GM03348 (cell line): ENCODE results near the gene CACNG1.
"Not testable (repeated sequence)": the region's sequence is repeated elsewhere in the genome, so short reads cannot be mapped to it uniquely, and the experiment has no call there.

Experiments
- DNase-seq: peaks from one replicate; pipeline ENCODE4 v3.0.0; 2012; ENCODE audit warnings: low spot score

Gene CACNG1

GRCh38 chr17:67080804-67081203 lies 36.5 kb downstream of the CACNG1 start:
- DNase-seq: no peak

DNA sequence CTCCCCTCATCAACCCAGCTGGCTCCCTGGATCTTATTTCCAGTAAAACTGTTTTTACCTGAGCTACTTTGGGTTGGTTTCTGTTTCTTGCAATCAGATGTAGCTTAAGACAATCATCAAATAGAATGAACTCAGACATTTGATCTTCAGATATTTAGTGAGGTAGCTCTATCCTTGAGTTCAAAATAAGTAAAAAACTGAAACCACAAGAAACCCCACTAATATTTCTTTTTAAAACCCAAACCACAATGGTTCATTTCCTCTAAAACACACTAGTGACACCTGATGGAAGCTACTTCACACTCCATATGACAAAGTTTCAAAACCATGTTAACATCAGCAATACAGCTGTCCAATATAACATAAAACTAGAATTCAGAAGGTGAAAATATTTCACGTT lies 37.8 kb downstream of the CACNG1 start:
- no peak for DNase-seq

DNA sequence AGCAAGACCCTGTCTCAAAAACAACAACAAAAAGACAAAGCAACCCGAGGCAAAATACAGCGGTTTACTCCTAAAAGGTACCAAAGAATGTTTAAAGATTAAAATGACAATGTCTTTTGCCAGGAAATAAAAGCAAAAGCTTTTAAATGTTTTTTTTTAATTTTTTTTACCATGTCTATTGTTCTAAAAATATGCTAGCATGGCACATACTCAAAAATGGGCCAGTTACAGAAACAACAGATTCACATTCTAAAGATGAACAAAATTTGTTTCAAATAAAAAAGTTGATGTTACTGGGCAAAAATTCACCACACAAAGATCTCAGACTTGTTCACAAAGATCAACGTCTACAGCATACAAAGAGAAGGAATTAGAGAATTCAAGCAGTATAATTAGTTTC lies 41.1 kb downstream of the CACNG1 start:
- no peak for DNase-seq

DNA sequence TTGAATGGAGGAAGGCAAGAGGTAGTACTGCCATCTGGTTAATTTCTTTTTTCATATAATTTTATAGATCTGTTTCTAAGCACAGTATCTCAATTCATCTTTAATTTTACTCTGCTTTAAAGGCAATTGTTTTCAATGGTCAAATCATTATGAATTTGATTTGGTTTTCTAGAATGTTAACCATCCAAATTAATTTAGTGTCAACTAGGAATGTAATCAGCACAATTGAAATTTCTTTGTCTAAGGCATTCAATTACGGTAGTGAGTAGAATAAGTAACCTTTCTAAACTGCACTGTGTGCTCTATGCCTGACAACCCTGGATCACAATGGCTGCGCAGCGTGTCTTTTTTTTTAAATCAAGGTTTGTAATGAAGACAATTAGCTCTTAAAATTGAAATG lies 44.3 kb downstream of the CACNG1 start:
- DNase-seq: no peak

DNA sequence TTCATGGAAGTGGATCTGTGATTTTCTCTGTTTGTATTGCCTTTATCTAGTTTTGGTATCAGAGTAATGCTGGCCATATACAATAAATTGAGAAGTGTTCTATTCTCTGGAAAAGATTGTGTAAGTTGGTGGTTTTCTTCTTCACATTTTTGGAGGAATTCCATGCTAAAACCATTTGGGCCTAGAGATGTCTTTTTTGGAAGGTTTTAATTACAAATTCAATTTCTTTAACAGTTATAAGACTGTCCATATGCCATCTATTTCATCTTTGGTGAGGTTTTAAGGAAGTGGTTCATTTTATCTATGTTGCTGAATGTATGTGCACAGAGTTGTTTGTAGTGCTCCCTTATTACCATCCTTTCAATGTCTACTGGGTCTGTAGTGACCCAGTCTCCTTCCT lies 46.0 kb downstream of the CACNG1 start:
- no peak for DNase-seq

- no peak for DNase-seq
Observed at GRCh38 chr17:67092291-67092690, 47.9 kb downstream of the CACNG1 start.

DNA sequence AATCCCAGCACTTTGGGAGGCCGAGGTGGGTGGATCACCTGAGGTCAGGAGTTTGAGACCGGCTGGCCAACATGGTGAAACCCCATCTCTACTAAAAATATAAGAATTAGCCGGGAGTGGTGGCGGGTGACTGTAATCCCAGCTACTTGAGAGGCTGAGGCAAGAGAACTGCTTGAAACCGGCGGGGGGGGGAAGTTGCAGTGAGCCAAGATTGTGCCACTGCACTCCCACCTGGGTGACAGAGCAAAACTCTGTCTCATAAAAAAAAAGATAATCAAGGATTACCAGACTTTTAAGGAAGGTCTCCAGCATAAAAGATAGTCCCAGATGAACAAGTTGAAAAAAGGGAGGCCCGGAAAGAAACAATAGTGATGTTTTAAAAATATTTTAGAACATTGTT lies 48.4 kb downstream of the CACNG1 start:
- not testable (repeated sequence) for DNase-seq

GRCh38 chr17:67093348-67093747 lies 49.0 kb downstream of the CACNG1 start:
- no peak for DNase-seq

DNA sequence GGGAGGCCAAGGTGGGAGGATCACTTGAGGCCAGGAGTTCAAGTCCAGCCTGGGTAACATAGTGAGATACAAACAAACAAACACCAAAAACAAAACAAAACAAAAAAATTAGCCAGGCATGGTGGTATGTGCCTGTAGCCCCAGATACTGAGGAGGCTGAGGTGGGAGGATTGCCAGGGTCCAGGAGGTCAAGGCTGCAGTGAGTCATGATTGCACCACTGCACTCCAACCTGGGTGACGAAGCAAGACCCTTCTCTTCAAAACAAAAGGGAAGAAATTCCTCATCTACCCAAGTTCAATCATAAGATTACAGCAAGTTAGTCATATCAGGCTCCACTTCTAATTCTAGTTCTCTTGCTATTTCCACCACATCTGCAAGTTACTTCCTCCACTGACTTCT lies 50.9 kb downstream of the CACNG1 start:
- DNase-seq: not testable (repeated sequence)

DNA sequence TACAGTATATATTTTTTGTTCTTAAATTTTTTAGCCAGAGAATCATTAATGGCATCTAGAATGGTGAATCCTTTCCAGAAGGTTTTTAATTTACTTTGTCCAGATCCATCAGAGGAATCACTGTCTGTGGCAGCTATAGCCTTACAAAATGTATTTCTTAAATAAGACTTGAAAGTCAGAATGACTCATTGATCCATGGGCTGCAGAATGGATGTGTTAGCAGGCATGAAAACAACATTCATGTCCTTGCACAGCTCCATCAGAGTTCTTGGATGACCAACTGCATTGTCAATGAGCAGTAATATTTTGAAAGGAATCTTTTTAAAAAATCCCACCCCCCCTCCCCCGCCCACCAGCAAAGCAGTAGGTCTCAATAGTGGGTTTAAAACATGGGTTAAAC lies 51.4 kb downstream of the CACNG1 start:
- DNase-seq: no peak

- DNase-seq: no peak
Observed at GRCh38 chr17:67096609-67097008, 52.3 kb downstream of the CACNG1 start.

DNA sequence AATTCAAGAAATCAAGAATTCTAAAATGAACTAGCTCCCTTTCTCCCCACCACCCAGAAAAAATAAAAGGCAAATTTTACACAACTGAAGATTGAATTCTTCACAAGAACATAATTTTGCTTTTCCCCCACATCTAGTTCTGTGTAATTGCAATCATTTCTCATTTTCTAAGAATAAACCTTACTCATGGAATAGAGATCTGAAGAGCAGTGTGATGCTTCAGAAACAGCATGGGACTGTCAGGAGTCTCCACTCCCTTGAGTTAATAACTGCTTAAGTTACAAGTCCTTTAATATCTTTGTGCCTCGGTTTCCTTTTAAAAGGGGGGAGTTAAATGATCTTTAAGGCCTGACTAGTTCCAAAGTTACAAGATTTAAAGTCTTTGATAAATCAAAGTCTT lies 53.7 kb downstream of the CACNG1 start:
- no peak for DNase-seq

GRCh38 chr17:67104641-67105040 lies 60.3 kb downstream of the CACNG1 start:
- not testable (repeated sequence) for DNase-seq

DNA sequence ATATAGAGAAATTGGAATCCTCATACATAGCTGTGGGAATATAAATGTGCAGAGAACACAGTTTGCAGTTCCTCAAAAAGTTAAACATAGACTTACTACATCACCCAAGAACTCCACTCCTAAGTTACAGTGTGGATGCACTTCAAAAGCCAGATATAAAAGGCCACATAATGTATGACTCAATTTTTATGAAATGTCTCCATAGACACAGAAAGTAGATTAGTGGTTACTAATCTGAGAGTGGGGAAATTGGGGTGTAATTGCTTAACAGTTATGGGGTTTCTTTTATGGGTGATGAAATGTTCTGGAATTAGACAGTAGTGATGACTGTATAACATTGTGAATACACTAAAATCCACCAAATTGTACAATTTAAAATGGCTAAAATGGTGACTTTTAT lies 60.9 kb downstream of the CACNG1 start:
- DNase-seq: peak; percentile 57
